Measurements from ENCODE around the gene SMIM23.
"Not testable (repeated sequence)": the region's sequence is repeated elsewhere in the genome, so short reads cannot be mapped to it uniquely, and the experiment has no call there.

The SMIM23 gene

DNA sequence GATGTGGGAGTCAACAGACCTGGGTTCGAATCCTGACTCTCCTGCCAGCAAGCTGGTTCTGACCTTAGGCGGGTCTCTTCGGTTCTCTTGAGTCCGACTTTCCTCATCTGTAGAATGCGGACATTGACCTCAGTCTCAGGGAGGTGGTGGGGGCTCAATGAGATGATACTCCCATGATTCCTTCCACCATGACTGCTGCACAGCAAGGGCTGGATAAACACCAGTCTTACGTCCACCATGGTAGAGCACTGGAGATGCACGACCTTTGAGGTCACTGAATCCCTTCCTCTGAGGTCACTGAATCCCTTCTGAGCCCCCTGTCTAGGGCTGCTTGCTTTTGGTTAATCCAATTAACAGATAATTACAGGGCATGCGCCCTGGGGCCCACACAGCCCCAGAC lies 12.5 kb upstream of the SMIM23 start:
- DNase-seq (ENCODE audit: low read depth in 3 of 3) = no peak

DNA sequence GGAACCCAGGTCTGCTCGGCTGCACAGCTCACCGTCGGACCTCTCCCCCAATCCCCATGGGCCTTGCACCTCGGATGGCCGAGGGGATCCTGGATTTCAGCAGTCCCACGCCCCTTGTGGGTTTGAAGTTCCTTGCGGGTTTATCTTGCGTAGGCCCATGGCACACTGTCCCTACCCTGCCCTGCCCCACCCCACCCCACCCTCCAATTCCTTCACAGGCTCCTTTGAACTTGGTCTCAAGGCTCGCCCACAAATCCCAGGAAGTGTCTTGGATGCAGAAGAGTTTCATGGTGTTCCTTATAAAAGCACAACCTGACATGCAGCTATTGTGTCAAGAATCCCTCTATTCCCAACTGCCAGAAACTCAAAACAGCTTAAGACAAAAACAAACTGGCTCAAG lies 11.2 kb upstream of the SMIM23 start:
- no peak for DNase-seq (ENCODE audit: low read depth in 3 of 3)

DNA sequence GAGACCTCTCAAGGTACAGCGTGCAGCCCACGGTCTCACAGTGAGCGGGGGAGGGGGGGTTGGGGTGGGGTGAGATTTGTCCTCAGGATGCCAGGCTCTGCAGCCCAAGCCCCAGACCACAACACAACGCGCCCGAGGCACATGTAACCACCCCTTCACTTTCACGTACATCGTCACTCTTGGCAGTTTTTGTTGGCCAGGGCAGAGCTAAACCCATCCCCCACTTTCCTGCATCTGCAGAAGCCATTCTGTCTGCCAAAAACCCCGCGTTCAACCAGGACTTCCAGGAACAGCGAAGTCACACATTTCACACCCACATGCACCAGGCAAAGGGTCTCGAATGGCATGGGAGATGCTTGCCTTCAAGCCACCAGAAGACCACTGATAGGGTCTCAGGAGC lies 9.4 kb upstream of the SMIM23 start:
- no peak for DNase-seq (ENCODE audit: low read depth in 3 of 3)

DNA sequence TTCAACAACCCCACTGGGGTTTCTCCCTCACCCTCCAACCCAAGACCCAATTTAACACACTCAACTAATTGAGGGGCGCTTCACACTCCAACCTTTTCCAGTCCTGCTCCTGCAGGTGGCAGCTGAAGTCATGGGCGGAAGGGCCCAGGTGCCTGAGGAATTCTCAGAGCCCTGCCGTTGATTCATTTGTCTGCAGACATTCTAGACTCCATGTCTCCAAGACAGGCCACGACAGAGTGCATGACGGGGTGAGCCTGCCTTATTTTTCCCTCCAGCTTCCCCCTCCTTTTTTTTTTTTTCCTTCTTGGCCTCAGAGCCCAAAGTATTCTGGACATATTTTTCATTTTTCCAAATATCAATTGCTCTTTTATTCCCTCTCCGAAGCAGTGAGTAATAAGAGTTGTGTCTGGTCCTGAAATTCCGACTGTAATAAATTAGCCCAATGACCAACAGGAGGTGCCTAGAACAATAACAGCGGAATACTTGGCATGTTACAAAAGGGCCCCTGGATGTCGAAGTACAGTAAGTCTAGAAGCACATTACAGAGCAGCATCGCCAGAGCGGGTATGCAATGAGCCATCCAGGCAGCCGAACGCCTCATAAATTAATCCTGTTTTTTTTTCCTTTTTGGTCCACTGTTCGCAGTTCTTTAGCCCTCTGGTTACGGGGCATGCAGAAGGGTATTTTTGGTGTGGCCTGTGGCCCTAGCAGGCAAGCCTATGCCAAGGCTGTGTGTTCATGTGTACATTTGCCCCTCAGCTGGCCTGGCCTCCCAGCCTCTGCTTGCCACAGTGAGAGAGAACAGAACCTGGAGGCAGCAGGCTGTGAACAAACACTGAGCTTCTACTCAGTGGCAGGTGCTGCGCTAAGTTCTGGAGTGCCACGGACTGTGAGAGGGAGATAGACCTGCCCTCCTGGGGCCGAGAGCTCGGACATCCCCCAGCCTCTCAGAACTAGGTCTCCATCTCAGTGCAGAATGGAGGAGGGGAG lies 8.6 kb upstream of the SMIM23 start:
- DNase-seq (ENCODE audit: low read depth in 3 of 3) = no peak

DNA sequence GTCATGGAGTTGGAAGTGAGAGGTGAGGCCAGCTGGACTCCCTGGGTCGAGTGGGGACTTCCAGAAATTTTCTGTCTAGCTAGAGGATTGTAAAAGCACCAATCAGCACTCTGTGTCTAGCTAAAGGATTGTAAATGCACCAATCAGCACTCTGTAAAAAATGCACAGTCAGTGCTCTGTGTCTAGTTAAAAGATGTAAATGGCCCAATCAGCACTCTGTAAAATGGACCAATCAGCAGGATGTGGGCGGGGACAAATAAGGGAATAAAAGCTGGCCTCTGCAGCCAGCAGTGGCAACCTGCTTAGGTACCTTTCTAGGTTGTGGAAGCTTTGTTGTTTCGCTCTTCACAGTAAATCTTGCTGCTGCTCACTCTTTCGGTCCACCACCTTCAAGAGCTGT lies 3.9 kb upstream of the SMIM23 start:
- DNase-seq (ENCODE audit: low read depth in 3 of 3) = not testable (repeated sequence)

DNA sequence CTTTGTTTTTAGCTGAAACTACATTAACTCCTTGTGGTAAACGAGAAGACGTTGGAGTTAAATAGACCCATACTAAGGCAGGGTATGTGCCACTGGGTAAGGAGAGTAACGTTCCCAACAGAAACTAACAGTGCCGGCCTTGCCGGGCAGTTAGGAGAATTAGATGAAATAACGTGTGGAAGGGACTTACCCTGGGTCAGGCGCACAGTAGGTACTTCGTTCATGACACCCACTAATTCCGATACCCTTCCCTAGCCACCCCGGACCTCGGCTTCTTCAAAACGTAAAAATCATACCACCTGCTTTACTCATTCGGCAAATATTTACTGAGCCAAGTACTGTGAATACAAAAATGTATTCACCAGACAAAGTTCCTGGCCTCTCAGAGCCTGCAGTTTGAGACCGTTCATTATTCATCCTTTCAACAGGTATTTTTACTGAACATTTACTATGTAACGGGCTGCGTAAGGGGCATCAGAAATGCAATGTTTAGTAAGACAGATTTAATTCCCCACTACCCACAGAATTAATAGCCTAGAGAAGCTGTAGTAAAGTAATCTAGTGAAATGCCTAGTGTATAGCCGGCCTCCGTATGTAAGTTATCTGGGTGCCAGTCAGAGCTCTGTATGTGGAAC lies 3.2 kb upstream of the SMIM23 start:
- no peak for DNase-seq (ENCODE audit: low read depth in 3 of 3)

DNA sequence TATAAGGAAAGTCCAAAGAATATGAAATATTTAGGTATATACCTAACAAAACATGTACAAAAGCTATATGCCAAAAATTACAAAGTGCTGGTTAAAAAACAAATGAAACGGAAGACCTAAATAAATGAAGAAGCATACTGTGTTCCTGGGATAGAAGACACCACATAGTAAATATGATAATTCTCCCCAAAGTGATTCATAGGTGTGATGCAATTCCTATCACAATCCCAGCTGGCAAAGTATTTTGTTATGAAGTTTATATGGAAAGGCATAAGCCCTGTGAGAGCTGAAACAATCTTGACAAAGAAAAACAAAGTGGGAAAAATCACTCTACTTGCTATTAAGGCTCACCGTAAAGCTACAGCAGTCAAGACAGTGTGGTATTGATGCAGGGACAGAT lies 2.6 kb upstream of the SMIM23 start:
- DNase-seq (ENCODE audit: low read depth in 3 of 3) = no peak

DNA sequence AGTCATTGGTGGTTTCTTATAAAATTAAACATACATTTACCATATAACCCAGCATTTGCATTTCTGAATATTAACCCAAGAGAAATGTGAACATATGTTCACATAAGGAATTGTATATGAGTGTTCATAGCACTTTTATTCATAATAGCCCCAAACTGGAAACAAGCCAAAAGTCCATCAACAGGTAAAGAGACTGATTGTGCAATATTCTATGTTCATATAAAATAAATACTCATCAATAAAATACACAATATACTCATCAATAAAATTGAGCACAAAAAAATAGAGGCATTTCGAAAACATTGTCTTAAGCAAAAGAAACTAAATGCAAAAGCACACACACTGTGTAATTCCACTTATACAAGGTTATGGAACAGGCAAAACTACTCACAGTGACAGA lies 3.7 kb downstream of the SMIM23 start:
- no peak for DNase-seq (ENCODE audit: low read depth in 3 of 3)

DNA sequence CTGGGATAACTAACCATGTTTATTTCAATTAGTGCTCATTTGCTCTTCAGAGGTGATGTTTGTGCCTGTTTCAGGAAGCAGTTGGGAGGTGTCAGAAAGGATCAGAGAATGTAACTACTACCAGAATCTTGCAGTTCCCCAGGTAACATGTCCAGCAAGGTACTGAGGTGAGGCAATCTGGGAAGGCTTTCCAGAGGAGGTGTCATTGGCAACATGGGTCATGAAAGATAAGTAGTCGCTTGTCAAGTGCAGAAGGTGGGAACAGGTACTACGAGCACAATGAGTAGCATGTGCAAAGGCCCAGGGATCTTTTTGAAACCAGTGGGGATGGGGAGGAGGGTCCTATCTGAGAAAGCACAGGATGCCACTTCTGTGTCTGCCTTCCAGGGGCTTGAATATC lies 4.8 kb downstream of the SMIM23 start:
- DNase-seq (ENCODE audit: low read depth in 3 of 3) = no peak

DNA sequence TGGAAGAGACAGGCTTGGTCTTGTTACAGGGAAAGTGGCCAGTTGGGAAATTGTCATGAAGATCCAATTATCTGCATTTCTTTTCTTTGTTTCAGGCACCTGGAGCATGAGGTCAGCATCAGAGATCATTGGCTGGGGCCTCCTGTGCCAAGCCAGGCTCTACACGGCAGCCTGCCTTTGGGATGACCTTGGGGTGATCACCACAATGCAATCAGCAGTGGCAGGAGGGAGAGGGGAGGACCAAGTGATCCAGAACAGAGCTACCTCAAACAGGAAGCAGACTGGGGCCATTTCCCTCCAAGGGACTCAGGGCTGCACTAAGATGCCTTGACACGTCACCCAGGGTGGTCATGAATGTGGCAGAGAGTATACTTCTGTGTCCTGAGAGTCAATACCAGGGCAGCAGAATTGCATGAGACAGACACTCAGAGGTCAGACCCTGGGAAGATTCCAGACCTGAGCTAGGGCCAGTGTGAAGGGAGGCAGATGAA lies 8.9 kb downstream of the SMIM23 start:
- no peak for DNase-seq (ENCODE audit: low read depth in 3 of 3)

DNA sequence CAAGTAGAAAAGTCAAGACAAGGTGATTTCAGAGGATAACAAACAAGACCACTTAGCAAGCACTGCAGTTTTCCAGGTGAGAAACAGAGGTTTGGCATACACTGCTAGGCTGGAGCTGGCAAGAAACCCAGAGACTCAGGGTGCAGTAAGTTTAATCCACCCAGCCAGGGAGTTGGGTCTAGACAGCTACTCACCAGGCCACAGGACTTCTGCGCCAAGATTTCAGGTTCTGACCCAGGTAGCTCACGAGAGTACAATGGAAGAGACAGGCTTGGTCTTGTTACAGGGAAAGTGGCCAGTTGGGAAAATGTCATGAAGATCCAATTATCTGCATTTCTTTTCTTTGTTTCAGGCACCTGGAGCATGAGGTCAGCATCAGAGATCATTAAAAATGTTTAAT lies 9.8 kb downstream of the SMIM23 start:
- no peak for DNase-seq (ENCODE audit: low read depth in 3 of 3)

DNA sequence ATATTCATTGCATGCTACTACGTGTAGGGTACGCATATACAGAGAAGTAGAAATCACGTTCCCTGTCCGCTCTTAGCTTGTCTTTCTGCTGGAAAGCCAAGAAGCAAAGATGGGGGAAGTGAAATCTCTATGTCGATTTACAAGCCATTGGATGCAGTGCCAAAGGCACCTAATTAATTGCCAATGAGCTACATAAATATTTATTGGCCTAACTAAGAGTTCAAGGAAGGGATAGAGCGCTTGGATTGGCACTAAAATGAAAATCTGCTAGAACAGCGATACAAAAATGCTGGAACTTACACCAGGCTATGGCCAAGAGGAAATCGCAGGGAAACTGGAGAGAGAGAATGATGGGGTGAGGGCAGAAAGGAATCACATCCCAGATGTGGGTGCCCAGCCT lies 10.8 kb downstream of the SMIM23 start:
- no peak for DNase-seq (ENCODE audit: low read depth in 3 of 3)

DNA sequence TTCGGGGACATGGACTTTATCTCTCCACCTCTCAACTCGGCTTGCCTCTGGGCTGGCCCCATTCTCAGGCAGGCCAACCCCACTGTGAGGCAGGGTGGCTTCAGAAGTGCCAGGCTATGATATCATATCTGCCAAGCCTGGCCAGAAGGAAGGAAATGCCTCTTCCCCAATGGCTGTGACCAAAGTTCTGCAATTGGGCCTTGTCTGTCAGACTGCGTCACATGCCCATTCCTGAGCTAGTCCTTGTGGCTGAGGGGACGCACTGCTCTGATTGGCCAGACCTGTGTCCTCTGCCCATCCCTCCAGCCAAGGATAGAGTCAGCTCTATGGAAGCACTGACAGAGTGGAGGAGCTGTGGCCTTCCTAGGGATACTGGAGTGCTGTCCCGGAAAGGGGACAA lies 11.9 kb downstream of the SMIM23 start:
- DNase-seq (ENCODE audit: low read depth in 3 of 3) = no peak

DNA sequence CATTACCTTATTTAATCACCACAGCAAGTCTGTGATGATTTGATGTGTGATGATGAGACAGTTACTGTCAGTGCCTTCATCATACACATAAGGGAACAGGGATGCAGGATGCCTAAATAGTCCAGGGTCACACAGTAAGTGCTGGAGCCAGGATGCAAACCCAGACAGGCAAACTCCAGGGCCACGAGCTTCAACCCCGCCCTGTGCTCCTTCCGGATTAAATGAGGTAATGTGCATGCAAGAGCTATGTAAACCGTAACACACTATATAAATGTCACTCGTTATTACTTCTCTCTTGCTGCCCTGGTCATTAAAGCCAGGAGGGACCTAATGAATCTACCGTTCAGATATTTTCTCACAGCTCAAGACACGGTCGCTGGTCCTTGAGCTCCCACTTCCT lies 12.8 kb downstream of the SMIM23 start:
- no peak for DNase-seq (ENCODE audit: low read depth in 3 of 3)

DNA sequence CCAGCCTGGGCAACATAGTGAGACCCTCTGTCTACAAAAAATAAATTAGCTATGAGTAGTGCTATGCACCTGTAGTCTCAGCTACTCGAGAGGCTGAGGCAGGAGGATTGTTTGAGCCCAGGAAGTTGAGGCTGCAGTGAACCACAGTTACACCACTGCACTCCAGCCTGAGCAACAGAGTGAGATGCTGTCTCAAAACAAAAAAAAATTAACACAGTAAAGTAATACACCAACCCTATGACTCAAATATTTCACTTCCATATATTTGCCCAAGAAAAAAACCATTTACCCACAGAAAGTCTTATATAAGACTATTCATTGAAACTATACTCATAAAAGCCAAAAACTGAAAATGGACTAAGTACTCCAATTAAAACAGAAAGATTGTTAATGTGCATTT lies 16.2 kb downstream of the SMIM23 start:
- DNase-seq (ENCODE audit: low read depth in 3 of 3) = no peak

DNA sequence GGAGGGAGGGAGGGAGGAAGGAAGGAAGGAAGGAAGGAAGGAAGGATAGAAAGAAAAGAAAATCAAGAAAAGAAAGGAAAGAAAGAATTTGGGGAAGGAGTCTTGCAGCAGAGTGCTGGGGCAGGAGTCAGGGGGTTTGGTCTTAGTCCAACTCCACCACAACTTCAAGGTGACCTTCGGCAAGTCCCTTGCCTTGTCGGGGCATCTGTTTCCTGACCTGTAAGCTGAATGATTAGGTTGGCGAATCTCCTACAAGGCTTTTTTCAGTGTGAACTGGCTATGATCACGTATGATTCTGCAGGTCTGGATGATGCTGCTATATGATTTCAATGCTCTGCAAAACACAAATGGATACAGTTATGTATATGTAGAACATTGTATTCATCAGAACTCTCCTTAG lies 20.1 kb downstream of the SMIM23 start:
- no peak for DNase-seq (ENCODE audit: low read depth in 3 of 3)

DNA sequence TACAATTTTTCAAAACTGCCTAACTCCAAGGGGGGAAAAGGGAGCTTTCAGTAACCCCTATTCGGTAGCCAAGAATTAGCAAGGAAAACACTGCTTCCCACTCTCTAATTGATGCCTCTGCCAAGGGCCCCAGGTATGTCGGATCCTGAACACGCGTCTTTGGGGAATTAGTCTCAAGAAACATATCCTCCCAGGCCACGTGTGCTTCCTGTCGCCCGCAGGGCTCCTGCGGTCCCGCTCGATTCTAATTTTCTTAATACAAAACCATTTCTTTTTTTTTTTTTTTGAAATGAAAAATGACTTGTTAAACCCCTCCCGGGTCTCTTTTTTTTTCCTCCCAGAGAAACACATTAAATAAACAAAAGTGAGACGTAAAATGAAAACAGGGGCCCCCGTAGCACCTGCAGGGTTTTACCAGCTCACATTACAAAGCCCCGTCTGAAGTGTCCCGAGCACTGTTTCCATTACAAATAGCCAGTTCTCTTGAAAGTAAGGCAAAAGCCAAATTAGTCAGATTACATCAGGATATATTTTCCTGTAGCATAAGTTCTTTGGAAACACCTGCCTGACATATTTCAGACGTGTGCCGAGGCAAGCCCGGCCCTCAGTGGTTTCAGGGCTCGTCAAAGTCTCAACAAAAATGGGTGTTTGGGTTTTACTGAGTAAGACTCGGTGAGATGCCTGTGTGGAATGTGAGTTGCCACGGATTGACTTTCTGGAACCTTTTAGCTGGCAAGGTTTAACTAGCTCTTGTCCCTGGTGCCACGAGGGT lies 21.5 kb downstream of the SMIM23 start:
- DNase-seq (ENCODE audit: low read depth in 3 of 3) = no peak

DNA sequence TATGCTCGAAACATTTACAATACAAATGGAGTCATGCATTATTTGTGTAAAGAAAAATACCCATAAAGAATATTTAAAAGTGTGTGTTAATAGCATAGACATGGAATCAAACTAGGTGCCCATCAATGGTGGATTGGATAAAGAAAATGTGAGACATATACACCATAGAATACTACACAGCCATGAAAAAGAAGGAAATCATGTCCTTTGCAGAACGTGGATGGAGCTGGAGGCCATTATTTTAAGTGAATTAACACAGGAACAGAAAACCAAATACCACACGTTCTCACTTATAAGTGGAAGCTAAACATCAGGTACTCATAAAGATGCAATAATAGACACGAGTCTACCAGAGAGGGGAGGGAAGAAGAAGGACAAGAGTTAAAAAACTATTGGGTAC lies 22.8 kb downstream of the SMIM23 start:
- DNase-seq (ENCODE audit: low read depth in 3 of 3) = no peak

DNA sequence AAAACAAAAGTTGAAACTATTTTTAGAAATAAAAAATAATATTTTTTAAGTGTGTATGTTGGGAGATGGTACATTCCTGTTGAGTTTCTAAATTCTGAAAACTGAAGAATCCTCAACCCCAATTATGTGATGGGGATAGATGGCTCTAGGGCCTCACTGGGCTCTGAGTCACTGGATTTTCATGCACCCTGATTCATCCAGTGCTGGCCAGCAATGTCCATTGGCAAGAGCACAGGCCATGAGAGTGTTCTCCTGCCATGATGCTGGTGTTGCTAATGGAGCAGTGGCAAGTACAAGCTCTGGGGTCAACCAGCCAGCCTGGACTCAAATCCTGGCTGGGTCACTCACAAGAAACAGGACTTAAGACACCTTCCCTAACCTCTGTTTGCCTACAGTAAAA lies 23.3 kb downstream of the SMIM23 start:
- DNase-seq (ENCODE audit: low read depth in 3 of 3) = no peak

DNA sequence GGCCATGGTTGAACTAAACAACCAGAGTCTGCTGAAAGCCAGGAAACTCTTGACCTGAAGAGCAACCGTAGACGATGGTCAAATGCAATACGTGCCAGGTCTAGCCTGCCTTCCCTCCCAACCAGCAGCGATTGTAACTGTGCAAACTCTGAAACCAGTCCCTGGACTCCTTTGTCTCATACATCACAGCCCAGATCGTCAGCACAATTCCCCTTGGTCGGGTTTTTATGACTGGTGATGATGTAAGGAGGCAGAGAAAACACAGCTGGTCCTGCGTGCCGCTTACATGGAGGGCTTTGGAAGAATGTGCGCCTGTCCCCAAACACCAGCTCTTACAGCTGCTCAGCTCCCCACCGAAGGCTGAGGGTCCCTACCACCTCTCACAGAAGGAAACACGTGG lies 24.6 kb downstream of the SMIM23 start:
- no peak for DNase-seq (ENCODE audit: low read depth in 3 of 3)

DNA sequence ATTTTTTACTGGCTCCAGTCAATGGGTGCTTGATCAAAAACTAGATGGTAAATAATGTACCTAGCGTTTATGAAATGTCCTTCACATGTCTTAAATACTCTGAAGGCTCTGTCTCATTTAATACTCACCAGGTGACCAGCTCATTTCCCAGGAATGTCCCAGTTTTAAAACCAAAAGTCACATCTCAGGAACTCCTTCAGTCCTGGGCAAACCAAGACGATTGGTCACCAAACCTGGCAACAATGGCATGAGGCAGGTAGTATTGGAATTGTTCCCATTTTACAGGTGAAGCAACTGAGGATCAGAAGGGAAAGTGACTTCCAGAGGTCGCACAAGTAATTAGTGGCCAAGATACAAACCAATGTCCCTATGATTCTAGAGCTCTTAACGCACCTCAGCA lies 27.7 kb downstream of the SMIM23 start:
- no peak for DNase-seq (ENCODE audit: low read depth in 3 of 3)

DNA sequence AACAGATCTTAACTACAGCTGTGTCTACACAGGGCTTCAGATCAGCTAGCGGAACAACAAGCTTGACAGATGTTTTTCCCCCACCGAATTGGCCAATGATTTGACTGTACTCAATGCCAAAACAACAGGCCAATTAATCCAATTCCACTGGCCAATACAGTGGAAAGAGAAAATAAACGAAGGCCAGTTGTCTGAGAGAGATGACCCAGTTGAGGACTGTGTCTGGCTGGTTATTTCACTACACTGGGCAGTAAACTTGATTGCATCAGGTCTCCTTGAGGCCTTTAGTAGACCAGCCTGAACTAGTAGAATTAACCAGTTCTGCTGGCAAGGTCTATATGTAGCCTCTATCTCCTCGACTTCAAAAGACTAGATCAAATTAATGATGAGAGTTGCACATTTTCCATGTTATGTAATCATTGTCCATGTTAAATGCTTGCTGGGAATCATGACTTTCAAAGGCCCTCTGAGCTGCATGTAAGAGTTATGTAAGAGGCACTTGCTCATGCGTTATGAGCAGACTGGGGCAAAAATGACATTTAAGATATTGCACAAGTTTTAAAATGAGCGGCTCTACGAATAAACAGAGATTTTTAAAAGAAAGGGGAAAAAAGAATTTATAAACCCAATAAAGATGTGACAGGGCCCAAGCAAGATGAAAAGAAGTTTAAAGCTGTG lies 28.3 kb downstream of the SMIM23 start:
- DNase-seq (ENCODE audit: low read depth in 3 of 3) = no peak

All from stimulated activated CD4-positive, alpha-beta T cell treated with anti-CD3 and anti-CD28 coated beads, TNF-alpha, amount 100 ng/mL, for 24 hours (primary cell).